Measurements from ENCODE around the gene TFPI.
"Not testable (repeated sequence)": the region's sequence is repeated elsewhere in the genome, so short reads cannot be mapped to it uniquely, and the experiment has no call there.

The TFPI gene

DNA sequence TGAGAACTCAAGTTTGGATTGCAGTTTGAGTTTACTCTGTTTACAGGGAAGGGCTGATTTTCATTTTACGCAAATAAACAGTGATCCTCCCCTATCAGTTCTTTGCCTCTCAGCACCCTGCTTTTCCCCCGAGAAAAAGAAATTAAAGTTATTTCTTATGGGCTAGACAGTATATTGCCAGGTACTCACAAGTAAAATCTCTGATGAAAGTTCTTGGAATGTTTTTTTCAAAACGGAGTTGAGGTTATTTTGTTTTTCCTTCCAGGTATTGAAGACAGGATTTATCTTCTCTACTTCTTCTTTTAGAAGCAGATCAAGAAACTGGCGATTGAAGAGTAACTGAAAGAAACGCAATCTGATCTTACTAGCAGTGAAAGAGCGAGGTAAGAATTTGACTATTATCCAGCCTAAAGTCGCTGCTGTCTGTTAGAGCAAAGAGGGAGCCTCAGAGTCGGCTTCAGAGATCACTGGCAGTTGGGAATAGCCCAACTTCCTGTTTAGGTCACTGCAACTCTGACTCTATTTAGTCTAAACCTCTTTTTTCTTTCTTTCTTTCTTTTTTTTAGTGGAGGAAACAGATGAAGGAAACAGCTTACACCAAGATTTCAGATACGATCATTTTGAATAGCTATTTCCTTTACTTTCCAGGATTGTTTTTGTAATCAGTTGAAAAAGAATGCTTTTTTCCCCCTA is at the start of gene TFPI:
TFPI (minus strand) TSS at position 425 of the 693 bp plus-strand sequence. CDS start 50,667 bp downstream, outside the sequence.
- peak; percentile 67 for DNase-seq

DNA sequence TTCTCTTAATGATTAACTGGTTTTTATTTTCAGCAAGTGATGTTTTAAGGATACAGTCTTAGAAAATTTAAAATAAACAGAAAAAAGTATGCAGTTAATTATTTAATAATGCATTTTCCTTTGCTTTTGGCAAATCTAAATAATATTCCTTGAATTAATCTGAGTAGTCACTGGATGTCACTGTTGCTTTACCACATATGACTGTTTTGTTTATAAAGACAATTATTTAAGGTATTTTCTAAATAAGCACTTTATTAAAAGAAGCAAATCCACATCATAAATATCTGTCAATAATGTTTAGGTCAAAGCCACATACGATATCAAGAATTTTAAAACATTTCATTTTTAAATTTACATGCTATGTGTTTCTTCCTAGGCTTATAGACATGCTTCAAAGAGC is 40.6 kb upstream of the TFPI start:
- peak; percentile 14 for DNase-seq

DNA sequence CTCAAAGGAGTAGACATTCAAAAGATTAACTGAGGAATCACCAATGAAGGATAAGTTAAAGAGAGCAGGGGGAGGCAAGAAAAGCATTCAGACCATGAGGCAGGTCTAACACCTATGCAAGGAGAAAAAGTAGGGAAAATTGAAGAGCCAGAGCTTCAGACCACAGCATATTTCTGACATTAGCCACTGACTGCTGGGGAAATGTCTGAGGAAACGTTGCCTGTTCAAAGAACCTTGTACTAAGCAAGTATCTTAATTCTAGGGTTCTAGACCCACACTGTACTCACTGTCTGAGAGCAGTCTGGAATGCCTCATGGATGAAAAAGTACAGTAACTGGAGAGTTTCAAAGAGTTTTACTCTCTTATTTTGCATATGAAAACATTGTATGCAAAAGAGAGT is 39.5 kb upstream of the TFPI start:
- peak; percentile 14 for DNase-seq

DNA sequence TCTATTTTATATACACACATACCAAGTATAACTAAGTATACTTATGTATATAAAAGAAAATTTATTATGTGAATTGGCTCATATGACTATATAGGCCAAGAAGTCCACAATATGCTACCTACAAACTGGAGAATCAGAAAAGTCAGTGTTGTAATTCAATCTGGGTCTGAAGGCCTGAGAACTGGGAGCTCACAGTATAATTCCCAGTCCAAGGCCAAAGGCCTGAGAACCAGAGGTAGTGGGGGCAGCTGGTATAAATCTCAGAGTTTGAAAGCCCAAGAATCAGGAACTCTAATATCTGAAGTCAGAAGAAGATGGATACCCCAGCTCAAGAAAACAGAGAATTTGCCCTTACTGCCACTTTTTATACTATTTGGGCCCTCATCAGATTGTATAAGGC is 38.9 kb upstream of the TFPI start:
- no peak for DNase-seq

DNA sequence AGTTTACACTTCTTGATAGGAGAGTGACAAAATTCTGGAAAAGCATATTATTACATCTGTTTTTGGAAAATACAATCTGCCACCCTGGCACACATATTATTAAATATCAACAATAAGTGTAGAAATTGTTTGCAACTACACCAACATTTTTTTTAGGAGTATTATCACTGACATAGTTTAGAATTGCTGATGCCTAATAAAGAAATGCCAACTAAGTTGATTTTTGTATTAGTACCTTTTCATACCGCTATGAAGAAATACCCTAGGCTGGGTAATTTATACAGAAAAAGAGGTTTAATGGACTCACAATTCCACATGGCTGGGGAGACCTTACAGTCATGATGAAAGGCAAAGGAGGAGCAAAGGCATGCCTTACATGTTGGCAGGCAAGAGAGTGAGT is 35.9 kb upstream of the TFPI start:
- DNase-seq = no peak

DNA sequence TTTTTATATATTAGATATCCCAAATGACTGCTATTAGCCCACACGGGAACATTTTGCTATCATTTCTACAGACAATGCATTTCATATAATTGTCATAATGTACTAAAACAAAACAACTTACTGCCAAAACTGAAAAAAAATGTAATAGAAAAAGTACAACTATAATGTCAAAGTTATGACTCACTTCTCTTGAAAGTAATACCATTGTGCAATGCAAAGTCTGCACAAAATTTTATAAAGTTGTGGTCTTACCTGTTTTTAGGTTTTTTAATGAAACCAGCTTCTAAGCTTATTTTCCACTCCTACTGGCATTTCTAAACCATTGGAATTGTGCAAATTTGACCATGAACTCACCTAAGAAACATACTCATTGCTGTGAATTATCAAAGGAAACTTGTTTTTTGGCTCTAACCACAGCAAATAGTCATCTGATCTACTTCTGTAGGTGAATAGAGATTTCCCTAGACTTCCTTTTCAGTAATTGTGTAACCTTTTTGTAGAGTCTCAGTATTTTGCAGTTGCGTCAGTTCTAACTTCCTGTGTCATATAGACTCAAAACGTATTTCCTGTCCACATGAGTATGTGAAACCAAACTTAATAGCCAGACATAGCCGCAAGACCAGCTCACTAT is 31.9 kb upstream of the TFPI start:
- no peak for DNase-seq

DNA sequence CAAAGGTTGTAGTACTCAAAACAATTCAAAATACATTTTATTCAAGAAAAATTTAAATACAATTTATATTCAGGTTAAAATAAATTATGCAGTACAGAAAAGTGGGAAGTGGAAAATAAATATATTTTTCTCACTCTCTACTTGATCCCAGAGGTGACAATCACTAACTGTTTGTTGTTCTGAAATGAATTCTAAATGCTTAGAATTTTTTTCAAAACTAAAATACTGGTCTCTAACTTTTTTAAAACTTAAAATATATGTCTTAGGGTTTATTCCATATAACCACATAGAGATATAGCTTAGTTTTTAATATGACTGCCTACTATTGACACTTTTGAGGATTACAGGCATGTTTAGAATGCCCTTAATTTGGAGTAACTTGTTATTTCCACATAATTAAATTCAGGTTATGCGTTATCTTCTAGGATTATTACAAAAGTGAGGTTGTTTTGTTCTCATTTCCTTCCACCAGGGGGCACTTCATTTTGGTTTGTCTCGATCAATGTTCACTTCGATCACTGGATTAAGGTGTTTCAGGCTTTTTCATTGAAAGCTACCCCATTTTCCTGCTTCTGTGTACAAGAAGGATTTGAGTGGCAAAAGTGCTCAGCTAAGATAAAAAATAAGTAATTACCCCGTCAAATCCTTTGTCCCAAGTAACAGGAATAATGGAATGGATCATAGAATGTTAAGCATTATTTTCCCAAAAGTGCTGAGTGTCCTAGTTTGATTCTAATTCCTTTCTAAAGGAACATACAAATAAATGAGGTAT is 27.1 kb upstream of the TFPI start:
- DNase-seq = peak; percentile 53

DNA sequence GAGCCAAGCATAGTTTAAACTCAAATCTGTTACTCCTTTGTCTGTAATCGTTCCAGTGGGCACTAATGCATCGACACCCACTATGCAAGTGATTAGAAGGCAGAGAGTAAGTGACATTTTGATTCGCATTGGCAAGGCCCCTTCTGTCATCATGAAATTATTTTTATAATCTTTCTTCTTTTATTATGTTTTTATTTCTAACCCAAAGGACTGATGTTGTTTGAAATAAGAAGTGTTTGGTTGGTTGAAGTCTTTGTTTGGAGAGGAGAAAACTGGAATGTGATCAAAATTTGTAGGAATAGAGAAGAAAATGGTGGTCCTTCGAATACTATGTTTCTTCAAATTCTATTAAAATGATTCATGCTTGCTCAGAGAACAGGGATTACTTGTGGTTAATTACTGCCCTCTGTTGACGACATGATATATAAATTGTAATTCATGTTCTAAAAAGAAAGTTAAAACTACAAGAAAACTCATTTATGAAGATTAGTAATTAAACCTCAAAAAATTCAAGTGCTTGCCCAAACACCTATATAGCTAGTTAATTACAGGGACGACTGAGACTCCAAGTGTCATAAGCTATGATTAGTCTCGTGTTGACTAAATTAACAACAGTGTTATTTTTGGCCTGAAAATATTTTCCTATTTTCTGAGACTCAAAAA is 26.4 kb upstream of the TFPI start:
- peak; percentile 80 for DNase-seq

DNA sequence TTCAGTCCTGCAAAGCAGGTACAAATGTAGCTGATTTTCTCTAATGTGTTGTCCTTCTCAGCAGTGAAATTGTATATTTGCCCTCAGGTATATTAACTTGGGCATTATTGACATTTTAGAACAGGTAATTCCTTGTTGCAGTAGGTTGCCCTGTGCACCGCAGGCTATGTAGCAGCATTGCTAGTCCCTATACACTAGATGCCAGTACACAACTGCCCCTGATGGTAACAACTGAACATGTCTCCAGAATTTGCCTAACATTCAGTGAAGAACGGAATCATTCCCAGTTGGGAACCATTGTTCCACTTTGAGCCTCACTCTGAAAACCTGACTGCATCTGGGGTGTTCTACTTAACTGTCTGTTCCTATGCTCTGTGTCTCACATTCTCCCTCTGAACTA is 23.1 kb upstream of the TFPI start:
- no peak for DNase-seq

DNA sequence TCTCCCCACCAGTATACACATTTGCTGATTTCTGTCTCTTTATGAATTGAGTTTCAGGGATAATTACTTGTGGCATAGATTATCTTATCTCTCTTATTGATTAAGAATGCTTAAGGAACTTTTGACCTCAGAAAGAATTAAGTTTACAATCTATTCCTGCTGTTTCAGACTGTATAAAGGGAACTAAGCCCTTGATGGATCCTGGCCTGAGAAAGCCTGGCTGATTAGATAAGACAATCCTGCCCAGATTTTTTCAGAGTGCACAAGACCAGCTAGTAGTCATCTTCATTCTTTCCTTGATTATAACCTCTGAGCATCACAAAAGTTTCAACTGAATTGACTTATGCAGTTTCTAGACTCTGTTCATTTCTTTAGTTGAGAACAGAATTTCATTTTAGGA is 22.7 kb upstream of the TFPI start:
- DNase-seq = no peak

DNA sequence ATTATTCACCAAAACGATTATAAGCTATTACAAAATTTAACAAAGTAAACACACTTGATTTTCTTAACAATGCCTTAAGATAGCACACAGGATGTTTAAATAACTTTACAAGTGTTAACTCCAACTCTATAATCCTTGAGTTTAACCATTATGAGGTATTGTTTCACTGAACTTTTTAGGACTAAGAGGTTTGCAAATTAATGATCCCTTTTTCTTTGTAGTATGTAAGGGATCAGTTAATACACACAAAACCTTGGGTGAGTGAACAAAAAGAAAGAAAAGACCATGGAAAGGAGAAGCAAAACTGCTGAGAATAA is 21.5 kb upstream of the TFPI start:
- DNase-seq = no peak

DNA sequence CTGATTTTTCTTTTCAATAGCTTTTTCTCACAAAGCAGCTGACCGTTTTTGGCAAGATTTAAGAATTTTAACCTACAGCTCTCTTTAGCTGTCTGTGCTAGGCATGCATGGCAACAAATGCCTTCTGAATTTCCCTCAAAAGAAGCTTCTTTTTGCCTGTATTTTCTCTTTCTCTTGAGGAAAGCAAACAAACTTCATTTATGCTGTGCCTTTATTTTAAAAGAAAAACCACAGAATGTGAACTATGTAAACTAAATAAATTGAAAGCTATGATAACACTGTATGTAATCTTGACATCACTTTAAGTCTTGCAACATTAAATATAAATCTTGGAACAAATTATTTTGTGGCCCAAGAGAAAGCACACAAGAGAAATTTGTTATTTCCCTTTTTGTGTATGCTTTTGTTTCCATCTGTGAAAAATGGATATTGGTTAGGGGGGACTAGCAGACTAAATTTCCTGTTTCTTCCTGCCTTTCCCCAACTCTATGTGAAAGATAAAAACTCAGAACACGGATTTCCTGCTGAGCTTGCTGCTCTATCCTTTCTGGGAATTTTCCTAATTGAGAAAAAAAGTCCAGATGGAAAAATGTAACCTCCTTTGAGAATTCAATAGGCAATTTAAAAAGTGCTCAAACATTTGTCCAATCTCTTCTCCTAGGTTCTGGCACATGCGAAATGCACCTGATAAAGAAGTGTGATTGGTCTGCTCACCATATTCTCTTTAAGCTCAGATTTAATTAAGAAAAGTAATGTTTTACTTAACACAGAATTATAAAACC is 20.9 kb upstream of the TFPI start:
- DNase-seq = no peak

DNA sequence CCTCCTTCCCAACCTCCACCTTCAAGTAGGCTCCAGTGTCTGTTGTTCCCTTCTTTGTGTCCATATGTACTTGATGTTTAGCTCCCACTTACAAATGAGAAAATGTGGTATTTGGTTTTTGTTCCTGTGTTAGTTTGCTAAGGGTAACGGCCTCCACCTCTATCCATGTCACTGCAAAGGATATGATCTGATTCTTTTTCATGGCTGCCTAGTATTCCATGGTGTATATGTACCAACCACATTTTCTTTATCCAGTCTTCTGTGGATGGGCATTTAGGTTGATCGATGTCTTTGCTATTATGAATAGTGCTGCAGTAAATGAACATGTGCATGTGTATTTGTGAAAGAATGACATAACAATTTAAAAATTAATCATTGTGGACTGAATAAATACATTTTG is 19.5 kb upstream of the TFPI start:
- DNase-seq = no peak

DNA sequence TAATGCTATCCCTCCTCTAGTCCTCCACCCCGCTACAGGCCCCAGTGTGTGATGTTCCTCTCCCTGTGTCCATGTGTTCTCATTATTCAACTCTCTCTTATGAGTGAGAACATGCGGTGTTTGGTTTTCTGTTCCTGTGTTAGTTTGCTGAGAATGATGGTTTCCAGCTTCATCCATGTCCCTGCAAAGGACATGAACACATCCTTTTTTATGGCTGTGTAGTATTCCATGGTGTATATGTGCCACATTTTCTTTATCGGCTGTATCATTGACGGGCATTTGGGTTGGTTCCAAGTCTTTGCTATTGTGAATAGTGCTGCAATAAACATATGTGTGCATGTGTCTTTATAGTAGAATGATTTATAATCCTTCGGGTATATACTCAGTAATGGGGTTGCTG is 17.8 kb upstream of the TFPI start:
- DNase-seq = not testable (repeated sequence)

DNA sequence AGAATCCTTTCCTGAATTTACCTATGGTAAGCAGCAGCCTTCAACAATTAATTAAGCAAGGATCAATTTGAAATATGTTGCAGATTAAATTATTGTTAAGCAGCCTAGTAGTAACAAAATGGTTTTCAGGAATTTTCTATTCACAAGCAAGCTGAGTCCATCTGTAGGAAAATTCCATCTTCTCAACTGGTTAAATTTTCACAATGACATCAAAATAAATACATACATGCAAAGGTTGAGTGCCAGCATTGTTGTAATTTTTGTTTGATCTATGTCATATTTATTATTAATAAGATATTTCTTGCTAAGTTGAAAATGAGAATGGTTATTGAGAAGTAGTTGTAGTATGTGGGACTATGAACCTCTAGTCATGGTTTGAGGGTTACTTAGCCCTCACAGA is 15.3 kb upstream of the TFPI start:
- DNase-seq = no peak

DNA sequence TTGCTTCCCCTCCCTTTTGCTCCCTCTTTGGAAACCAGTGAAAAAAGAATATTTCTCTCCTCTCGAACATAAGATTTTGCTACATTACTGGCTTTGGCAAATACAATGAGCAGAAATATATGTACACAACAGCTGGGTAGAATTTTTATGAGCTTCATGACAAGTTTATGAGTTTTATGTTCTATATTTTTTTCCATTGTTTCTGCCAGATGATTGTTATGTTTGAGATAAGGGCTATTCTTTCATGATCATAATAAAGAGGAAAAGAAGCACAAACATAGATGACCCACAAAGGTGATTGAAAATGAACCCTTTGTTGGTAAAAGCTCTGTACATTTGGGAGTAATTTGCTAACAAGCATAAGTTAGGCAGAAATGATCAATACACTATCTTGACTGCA is 14.8 kb upstream of the TFPI start:
- no peak for DNase-seq

DNA sequence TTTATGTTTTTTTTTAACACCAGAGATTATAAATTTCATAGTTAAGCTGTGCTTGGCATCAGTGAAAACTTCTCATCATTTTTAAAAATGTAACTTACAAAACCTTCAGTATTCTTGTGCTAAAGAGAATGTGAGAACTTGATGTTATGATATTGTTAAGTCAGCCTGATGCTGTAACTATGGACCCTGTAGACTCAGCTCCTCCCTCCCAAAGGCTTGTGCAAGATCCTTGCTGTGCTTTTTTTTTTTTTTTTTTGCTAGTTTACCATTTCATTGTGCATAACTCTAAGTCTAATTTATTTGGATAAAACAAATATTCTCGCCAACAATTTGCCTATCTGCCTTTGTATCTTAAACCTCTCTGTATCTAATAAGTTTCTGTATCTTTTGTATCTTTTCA is 12.9 kb upstream of the TFPI start:
- DNase-seq = no peak

DNA sequence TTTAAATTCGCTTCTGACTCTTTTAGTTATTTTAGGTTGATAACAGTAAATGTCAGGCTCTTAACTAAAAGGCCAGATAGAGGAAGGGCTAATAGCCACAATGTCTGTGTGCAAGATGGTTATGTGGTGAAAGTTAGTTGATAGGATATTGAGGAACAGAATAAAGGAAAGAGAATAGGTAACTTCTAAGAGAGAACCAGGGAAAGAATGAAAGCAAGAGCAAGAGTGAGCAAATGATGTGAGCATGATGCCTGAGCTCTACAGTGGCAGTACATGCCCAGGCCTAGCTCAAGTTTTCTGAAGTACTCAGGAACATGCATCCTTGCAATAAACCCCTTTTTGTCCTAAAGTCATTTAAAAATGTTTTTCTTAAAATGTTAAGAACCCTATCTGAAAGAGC is 12.5 kb upstream of the TFPI start:
- DNase-seq = no peak

DNA sequence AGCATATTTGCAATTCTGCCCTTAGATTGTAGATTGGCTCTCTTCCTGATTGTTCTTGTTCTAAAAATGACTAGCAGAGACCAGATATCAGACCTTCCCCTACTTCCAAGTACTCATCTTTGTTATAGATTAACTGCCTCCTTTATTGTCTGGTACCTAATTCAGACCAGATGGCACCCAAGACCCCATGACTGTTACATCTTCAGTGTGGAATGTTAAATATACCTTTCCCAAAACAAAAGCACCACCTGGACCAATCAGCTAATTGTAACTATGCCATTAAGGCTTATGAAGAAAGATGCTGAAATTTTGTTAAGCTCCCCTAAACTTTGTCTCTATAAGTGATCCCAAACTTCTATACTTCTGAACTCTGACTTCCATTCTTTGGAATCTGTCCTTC is 12.0 kb upstream of the TFPI start:
- DNase-seq = no peak

DNA sequence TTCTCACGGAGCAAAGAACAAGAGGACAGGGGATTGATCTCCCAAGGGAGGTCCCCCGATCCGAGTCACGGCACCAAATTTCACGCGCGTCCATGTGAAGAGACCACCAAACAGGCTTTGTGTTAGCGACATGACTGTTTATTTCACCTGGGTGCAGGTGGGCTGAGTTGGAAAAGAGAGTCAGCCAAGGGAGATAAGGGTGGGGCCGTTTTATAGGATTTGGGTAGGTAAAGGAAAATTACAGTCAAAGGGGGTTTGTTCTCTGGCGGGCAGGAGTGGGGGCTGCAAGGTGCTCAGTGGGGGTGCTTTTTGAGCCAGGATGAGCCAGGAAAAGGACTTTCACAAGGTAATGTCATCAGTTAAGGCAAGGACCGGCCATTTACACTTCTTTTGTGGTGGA is 11.4 kb upstream of the TFPI start:
- DNase-seq = not testable (repeated sequence)

DNA sequence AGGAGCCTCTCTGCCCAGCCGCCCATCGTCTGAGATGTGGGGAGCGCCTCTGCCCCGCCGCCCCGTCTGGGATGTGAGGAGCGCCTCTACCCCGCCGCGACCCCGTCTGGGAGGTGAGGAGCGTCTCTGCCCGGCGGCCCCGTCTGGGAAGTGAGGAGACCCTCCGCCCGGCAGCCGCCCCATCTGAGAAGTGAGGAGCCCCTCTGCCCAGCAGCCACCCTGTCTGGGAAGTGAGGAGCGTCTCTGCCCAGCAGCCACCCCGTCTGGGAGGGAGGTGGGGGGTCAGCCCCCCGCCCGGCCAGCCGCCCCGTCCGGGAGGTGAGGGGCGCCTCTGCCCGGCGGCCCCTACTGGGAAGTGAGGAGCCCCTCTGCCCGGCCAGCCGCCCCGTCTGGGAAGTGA is 2.3 kb upstream of the TFPI start:
- not testable (repeated sequence) for DNase-seq

DNA sequence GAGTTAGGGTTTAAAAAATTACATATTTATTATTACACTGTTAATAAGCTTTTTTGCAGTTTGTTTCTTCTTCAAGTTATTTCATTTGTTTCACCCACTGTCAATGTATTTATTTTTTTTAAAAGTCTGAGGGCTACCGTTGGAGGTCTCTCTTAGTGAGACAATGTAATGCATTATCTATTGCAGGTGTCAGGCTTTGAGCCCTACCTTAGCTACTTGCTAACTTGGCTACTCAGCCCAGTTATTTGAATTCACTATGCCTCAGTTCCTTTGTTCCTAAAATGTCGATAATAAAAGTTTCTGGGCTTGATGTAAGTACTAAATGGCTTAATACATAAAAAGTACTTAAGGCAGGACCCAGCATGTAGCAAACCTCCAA is 458 bp upstream of the TFPI start:
- DNase-seq = no peak
